ENCODE results near the gene CNNM3. TPM values are rescaled to one million over a fixed set of nuclear protein-coding genes. Genes with fewer than 3 reads are reported as not detected.

The CNNM3 gene
- total RNA-seq, 4 donors from 2014 or later, result 12.6 to 28.3 (median 16.5) TPM

- H3K27me3 ChIP-seq, result no peaks in the 10 kb centered on the region
- TF ChIP-seq EP300 (IDR thresholded peaks at IDR 0.05), result no peak
- TF ChIP-seq POLR2AphosphoS5 (IDR thresholded peaks at IDR 0.05), result no peak
- TF ChIP-seq, protein P1, sequence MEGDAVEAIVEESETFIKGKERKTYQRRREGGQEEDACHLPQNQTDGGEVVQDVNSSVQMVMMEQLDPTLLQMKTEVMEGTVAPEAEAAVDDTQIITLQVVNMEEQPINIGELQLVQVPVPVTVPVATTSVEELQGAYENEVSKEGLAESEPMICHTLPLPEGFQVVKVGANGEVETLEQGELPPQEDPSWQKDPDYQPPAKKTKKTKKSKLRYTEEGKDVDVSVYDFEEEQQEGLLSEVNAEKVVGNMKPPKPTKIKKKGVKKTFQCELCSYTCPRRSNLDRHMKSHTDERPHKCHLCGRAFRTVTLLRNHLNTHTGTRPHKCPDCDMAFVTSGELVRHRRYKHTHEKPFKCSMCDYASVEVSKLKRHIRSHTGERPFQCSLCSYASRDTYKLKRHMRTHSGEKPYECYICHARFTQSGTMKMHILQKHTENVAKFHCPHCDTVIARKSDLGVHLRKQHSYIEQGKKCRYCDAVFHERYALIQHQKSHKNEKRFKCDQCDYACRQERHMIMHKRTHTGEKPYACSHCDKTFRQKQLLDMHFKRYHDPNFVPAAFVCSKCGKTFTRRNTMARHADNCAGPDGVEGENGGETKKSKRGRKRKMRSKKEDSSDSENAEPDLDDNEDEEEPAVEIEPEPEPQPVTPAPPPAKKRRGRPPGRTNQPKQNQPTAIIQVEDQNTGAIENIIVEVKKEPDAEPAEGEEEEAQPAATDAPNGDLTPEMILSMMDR (IDR thresholded peaks at IDR 0.05), result no peak
- no peak for TF ChIP-seq POLR2A (IDR thresholded peaks at IDR 0.05)
- no peaks in the 10 kb centered on the region for H3K36me3 ChIP-seq
- H3K4me3 ChIP-seq, result no peak overlapping the region
- 82% methylated on average over 5 of the region's 16 CpGs for WGBS
- DNase-seq (ENCODE audit: low spot score in 2 of 2), result no peak
- no peaks in the 10 kb centered on the region for H3K9me3 ChIP-seq
- peak overlapping the region; percentile 34 for H3K27ac ChIP-seq
- H3K4me1 ChIP-seq, result peaks cover 44% of the 10 kb centered on the region
Measured at GRCh38 chr2:96876269-96877041, 60.4 kb downstream of the CNNM3 start.

DNA sequence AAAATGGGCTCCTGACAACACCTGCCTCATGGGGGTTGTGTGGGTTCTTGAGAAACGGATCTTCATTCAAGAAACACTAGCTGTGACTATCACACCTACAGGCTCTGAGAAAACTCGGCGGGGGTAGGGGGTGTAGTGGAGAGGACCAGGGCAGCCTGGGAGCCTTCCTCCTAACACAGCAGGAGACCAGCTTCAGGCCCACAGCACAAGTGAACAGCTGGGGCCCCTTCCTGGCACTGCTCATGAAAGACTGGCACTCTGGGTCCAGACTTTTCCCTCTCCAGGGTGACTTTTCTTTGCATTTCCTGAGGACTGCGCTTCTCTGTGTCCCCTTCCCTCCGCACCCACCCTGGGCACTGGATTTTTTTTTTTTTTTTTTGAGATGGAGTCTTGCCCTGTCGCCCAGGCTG lies 61.0 kb downstream of the CNNM3 start:
- TF ChIP-seq POLR2A (IDR thresholded peaks at IDR 0.05) (no peak), EP300 (IDR thresholded peaks at IDR 0.05) (no peak), POLR2AphosphoS5 (IDR thresholded peaks at IDR 0.05) (no peak)
- TF ChIP-seq, protein P1 (IDR thresholded peaks at IDR 0.05), result no peak
- DNase-seq (ENCODE audit: low spot score in 2 of 2), result no peak
- Histone ChIP-seq H3K9me3 (no peaks in the 10 kb centered on the region), H3K4me1 (peaks cover 50% of the 10 kb centered on the region), H3K27me3 (no peaks in the 10 kb centered on the region), H3K27ac (no peak overlapping the region), H3K4me3 (no peak overlapping the region), H3K36me3 (no peaks in the 10 kb centered on the region)
- 82% methylated on average over 6 of the region's 6 CpGs for WGBS

GRCh38 chr2:96877631-96878092 lies 61.6 kb downstream of the CNNM3 start:
- no peak overlapping the region for H3K27ac ChIP-seq
- H3K27me3 ChIP-seq, result no peaks in the 10 kb centered on the region
- H3K4me3 ChIP-seq, result no peak overlapping the region
- WGBS, result 63% methylated on average over 15 of the region's 15 CpGs
- DNase-seq (ENCODE audit: low spot score in 2 of 2), result no peak
- H3K9me3 ChIP-seq, result no peaks in the 10 kb centered on the region
- peaks cover 55% of the 10 kb centered on the region for H3K4me1 ChIP-seq
- H3K36me3 ChIP-seq, result no peaks in the 10 kb centered on the region
- TF ChIP-seq POLR2A (IDR thresholded peaks at IDR 0.05), result no peak
- TF ChIP-seq, protein P1 (IDR thresholded peaks at IDR 0.05), result no peak
- TF ChIP-seq POLR2AphosphoS5 (IDR thresholded peaks at IDR 0.05), result no peak

DNA sequence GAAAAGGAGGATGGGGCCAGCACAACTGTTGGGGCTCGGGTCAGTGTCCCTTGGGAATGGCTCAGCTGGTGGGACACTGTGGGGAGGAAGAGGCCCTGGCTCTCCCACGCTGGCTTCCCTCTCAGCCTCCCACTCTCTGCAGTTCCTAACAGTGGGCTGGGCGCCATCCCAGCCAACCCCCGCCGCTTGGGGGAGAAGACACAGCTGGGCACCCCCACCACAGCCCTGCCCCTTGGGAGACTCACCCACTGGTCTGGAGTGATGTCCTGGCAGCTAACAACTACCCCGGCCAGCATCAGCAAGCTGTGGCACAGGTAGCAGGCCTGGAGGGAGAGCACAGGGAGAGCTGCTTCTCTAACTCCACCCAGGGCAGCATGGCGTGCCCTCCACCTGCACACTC lies 62.1 kb downstream of the CNNM3 start:
- H3K4me3 ChIP-seq, result no peak overlapping the region
- TF ChIP-seq POLR2AphosphoS5 (IDR thresholded peaks at IDR 0.05), result no peak
- TF ChIP-seq EP300 (IDR thresholded peaks at IDR 0.05), result no peak
- TF ChIP-seq, protein P1 (IDR thresholded peaks at IDR 0.05), result no peak
- TF ChIP-seq POLR2A (IDR thresholded peaks at IDR 0.05), result no peak
- H3K36me3 ChIP-seq, result no peaks in the 10 kb centered on the region
- DNase-seq (ENCODE audit: low spot score in 2 of 2), result no peak
- no peaks in the 10 kb centered on the region for H3K27me3 ChIP-seq
- no peaks in the 10 kb centered on the region for H3K9me3 ChIP-seq
- no peak overlapping the region for H3K27ac ChIP-seq
- 70% methylated on average over 4 of the region's 7 CpGs for WGBS
- H3K4me1 ChIP-seq, result peaks cover 55% of the 10 kb centered on the region

DNA sequence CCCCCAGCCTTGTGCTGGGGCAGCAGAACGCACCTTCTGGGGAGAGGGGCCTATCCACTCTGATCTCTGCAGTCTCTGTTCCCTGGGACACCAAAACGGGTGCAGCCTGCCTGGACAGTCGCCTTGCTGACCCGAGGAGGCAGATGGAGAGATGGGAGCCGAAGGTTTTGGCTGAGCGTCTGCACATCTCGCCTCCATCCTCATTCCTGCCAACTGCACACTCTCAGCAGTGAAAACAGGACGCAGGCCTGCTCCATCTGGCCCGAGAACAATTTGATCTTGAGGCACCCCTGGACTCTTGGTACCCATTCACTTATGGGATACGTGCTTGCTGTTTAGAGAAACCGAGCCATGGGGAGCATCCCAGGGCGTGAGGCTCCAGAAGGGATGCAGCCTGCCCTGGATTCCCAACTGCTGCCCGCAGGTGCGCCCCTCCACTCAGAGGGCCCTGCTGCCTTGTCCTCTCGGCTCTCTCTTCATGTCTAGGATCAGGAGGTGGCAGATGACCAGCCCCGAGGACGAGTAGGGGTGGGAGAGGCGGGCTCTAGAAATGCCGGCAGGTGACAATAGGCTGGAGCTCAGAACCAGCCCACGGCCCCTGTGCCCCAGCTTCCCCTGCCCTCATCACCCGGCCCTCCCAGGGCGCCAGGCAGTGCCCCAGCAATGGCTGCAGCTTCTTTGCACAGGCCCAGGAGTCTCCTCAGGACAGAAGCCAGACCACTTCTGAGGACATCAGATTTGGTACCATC lies 62.9 kb downstream of the CNNM3 start:
- no peaks in the 10 kb centered on the region for H3K9me3 ChIP-seq
- no peak for DNase-seq (ENCODE audit: low spot score in 2 of 2)
- H3K27me3 ChIP-seq, result no peaks in the 10 kb centered on the region
- no peak overlapping the region for H3K27ac ChIP-seq
- no peaks in the 10 kb centered on the region for H3K36me3 ChIP-seq
- no peak for TF ChIP-seq POLR2A (IDR thresholded peaks at IDR 0.05)
- TF ChIP-seq EP300 (IDR thresholded peaks at IDR 0.05), result no peak
- TF ChIP-seq, protein P1 (IDR thresholded peaks at IDR 0.05), result no peak
- TF ChIP-seq POLR2AphosphoS5 (IDR thresholded peaks at IDR 0.05), result no peak
- no peak overlapping the region for H3K4me3 ChIP-seq
- peaks cover 55% of the 10 kb centered on the region for H3K4me1 ChIP-seq
- 93% methylated on average over 10 of the region's 22 CpGs for WGBS

All from suprapubic skin (tissue), 4 donors.